Activated T-helper 17 cell treated with anti-CD3 and anti-CD28 coated beads, Interleukin-2, amount 50 U/mL, for 72 hours (primary cell): Measurements from ENCODE around the gene MGAT5. TPM values are rescaled to one million over a fixed set of nuclear protein-coding genes. Genes with fewer than 3 reads are reported as not detected.
A peak's percentile ranks its signal among the peaks of the same experiment; 100 is the strongest.

Experiments
- ATAC-seq: fragments of 150-1000 bp; cut with Tn5 transposase; replicated peaks from 2 replicates; pipeline ENCODE4 v1.10.0; 2021; ENCODE audit warnings: mild to moderate bottlenecking, moderate library complexity
- H3K27ac Mint-ChIP-seq: one replicate; pipeline ENCODE4 v1.8.0; 2022; ENCODE audit warnings: mixed read lengths
- H3K27me3 Mint-ChIP-seq: one replicate; pipeline ENCODE4 v1.8.0; 2022; ENCODE audit warnings: mixed read lengths
- H3K36me3 Mint-ChIP-seq: one replicate; pipeline ENCODE4 v1.8.0; 2022; ENCODE audit warnings: low read depth, mild to moderate bottlenecking, mixed read lengths
- H3K4me1 Mint-ChIP-seq: one replicate; pipeline ENCODE4 v1.8.0; 2022; ENCODE audit warnings: mixed read lengths
- H3K4me3 Mint-ChIP-seq: one replicate; pipeline ENCODE4 v1.8.0; 2022; ENCODE audit warnings: mild to moderate bottlenecking, mixed read lengths
- H3K9me3 Mint-ChIP-seq: one replicate; pipeline ENCODE4 v1.8.0; 2022; ENCODE audit warnings: mixed read lengths
- total RNA-seq, 2 donors: library from RNA; stranded (reverse); gene quantifications; one replicate each; pipeline ENCODE4 v1.2.3, GENCODE V29; 2022

MGAT5 gene
- total RNA-seq, 2 donors from 2014 or later: 53.0 to 53.1 TPM

DNA sequence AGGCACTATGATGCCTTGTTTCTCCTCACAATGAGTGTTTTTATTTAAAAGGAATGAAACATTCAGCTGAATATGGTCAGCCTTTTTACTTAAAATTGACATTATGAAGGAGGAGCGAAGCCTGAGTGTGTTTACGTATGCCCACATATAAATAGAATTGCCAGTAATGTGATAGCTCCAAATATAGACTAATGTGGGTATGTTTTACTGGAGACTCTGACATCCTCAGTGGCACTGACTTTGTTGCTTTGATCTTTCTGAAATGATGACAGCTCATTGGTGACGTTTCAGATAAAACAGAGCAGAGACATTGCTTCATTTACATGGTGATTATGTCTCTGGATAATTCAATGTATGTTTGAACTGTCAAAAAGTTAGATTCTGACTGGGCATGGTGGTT lies 167.0 kb downstream of the MGAT5 start:
- ATAC-seq: no peak
- no peak overlapping the region for H3K27ac Mint-ChIP-seq
- H3K9me3 Mint-ChIP-seq: no peaks in the 10 kb centered on the region
- H3K36me3 Mint-ChIP-seq: peaks cover 85% of the 10 kb centered on the region
- H3K4me3 Mint-ChIP-seq: no peak overlapping the region
- H3K27me3 Mint-ChIP-seq: no peaks in the 10 kb centered on the region
- peaks cover 15% of the 10 kb centered on the region for H3K4me1 Mint-ChIP-seq

DNA sequence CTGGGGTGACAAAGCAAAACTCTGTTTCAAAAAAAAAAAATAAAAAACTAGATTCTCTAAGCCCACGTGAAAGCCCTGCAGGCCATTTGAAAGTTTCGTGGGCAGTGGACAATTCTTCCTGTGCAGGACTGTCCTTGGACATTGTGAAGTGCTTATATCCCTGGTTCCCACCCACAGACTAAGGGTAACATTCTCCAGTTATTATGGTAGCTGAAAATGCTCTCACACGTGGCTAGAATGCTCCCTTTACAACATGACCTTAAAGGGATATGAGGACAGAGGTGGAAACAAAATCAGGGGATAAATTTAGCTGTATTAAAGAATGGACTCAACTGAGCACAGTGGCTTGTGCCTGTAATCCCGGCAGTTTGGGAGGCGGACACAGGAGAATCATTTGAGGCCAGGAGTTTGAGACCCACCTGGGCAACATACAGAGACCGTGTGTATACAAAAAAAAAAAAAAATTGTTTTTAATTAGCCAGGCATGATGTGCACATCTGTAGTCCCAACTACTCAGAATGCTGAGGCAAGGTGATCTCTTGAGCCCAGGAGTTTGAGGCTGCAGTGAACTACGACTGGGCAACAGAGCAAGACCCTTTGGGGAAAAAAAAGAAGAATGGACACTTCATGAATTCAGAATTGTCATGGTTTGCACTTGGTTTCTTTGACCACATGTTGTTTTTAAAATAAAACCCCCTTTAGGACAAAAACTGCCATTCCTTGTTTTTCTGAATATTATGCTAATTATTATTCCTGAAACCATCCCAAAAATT lies 167.9 kb downstream of the MGAT5 start:
- no peaks in the 10 kb centered on the region for H3K9me3 Mint-ChIP-seq
- peaks cover 19% of the 10 kb centered on the region for H3K4me1 Mint-ChIP-seq
- H3K36me3 Mint-ChIP-seq: peaks cover 87% of the 10 kb centered on the region

DNA sequence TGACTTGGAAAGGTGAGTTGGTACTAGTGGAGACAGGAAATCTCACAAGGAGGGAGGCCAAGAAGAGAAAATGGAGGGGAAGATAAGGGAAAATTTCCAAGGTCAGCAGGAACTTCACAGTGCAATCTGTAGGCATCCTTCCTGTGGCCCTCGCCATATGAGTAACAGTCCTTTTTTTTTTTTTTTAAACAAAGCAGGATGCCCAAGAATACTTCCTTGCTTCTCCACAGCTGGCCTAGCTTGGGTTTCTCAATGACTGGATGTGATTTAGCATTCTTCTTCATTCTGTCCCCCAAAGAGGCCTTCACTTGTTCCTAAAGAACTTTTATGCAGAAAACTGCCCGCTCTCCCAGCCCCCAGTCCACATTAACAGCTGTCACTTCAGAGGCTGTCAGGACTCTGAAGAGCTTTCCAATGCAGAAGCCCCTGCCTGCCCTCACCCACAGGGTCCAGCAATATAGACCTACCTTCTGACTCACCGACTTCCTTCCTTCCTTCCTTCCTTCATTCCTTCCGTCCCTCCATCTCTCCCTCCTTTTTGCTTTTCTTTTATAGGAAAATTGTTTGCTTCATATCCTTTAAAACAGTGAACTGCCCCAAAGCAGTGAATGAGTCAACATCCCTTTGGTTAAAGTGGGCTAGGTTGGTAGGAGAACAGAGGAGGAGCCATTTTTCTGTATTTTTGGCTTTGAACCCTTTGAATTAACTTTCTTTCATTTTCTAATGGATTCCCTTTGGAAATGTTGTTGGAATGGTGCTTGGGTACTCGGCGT lies 172.0 kb downstream of the MGAT5 start:
- no peaks in the 10 kb centered on the region for H3K27me3 Mint-ChIP-seq

More for the DNA sequence above, 167.9 kb downstream of the MGAT5 start:
- ATAC-seq: no peak
- no peak overlapping the region for H3K4me3 Mint-ChIP-seq
- H3K27me3 Mint-ChIP-seq: no peaks in the 10 kb centered on the region
- no peak overlapping the region for H3K27ac Mint-ChIP-seq

DNA sequence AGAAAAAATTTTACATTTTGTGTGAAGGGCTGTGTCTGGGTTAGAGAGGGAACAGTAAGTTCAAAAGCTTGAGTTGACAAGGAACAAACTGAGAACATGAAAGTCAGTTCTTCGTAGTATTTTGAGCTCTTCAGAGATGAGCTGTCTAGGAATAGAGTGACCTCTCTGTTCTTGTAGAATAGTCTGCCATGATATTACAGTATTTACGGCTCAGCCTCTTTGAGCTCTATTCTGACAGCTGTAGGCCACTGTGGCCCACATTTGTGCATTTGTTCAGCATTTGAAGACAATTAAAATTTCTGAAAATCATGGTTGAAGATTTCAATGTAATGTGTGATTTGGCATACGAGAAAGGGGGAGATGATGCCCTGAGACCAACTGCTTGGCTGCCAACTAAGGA lies 172.8 kb downstream of the MGAT5 start:
- peaks cover 97% of the 10 kb centered on the region for H3K36me3 Mint-ChIP-seq
- ATAC-seq: peak; percentile 32

More for the DNA sequence above, 172.0 kb downstream of the MGAT5 start:
- H3K4me3 Mint-ChIP-seq: no peak overlapping the region
- H3K9me3 Mint-ChIP-seq: no peaks in the 10 kb centered on the region
- H3K36me3 Mint-ChIP-seq: peaks cover 92% of the 10 kb centered on the region
- H3K4me1 Mint-ChIP-seq: peaks cover 19% of the 10 kb centered on the region
- peak overlapping the region; percentile 85 for H3K27ac Mint-ChIP-seq
- ATAC-seq: peak; percentile 68

DNA sequence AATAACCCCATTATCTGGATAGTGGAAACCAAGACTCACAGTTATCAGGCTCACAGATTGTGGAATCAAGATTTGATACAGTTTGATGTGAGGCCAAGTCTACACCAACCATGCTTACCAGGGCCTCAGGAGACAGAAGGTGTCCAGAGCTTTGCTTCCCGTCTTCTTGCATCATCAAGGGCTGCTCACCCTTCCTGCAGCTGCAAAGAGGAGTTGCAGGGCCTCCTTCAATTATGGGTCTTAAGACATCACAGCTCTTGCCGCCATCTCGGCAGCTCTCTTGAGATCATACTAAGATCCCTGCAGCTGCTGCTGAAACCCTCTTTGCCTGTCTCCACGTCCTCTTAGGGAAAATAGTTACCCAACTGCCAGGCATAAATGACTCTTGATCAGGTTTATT lies 176.0 kb downstream of the MGAT5 start:
- peaks cover 97% of the 10 kb centered on the region for H3K36me3 Mint-ChIP-seq
- no peaks in the 10 kb centered on the region for H3K27me3 Mint-ChIP-seq
- H3K27ac Mint-ChIP-seq: no peak overlapping the region
- H3K4me1 Mint-ChIP-seq: peaks cover 20% of the 10 kb centered on the region
- no peak for ATAC-seq
- no peaks in the 10 kb centered on the region for H3K9me3 Mint-ChIP-seq
- H3K4me3 Mint-ChIP-seq: no peak overlapping the region

More for the DNA sequence above, 172.8 kb downstream of the MGAT5 start:
- Mint-ChIP-seq H3K4me3 (no peak overlapping the region), H3K27ac (peak overlapping the region; percentile 85), H3K4me1 (peaks cover 19% of the 10 kb centered on the region), H3K9me3 (no peaks in the 10 kb centered on the region), H3K27me3 (no peaks in the 10 kb centered on the region)

DNA sequence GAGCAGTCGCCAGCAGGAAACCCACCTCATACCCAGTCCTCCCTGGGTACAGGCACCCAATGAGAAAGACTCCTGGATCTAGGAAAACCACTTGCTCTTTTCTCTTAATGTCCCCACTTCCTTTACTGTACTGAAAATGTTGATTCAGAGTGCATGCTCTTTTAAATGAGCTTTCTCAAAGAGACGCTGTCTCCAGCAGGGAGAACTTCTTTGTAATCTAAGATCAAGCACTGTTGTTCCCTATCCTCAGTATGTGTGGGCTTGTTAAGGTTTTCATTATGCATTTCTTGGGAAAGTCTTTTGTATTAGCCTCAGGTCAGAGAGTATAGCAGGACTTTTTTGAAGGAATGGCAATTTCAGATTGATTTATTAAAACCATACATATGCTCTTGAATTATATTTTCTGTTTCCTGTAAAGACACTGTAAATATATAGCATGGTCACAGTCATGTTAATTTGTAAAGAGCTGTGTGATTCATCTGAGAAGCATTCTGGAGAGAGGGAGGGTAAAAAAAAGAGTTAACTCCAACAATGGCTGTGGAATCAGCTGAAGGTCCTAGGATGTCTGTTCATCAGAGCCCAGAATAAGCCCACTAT lies 178.1 kb downstream of the MGAT5 start:
- Mint-ChIP-seq H3K4me3 (no peak overlapping the region), H3K27ac (peak overlapping the region; percentile 75), H3K27me3 (no peaks in the 10 kb centered on the region), H3K36me3 (peaks cover 96% of the 10 kb centered on the region), H3K9me3 (no peaks in the 10 kb centered on the region), H3K4me1 (peaks cover 9% of the 10 kb centered on the region)
- ATAC-seq: no peak

DNA sequence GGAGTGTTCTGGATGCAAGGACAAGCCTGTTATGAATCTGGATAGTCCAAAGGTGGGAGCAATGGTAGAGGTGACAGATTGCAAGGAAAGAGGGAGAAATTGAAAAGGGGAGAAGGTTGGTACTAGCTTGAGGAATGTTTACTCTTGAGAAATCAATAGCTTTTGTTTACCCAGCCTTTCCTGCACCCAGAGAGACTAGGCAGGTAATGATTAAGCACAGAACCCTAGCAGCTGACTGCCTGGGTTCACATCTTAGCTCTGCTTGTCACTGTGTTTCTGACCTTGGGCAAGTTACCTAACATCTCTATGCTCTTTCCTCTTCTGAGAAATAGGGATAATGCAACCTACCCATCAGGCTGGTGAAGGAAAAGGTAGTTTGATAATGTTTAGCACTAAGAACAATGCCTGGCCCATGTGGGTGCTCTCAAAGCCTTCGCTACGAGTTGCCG lies 178.6 kb downstream of the MGAT5 start:
- Mint-ChIP-seq H3K27ac (peak overlapping the region; percentile 75), H3K9me3 (no peaks in the 10 kb centered on the region), H3K27me3 (no peaks in the 10 kb centered on the region), H3K36me3 (peaks cover 96% of the 10 kb centered on the region), H3K4me3 (no peak overlapping the region), H3K4me1 (peaks cover 9% of the 10 kb centered on the region)
- no peak for ATAC-seq

DNA sequence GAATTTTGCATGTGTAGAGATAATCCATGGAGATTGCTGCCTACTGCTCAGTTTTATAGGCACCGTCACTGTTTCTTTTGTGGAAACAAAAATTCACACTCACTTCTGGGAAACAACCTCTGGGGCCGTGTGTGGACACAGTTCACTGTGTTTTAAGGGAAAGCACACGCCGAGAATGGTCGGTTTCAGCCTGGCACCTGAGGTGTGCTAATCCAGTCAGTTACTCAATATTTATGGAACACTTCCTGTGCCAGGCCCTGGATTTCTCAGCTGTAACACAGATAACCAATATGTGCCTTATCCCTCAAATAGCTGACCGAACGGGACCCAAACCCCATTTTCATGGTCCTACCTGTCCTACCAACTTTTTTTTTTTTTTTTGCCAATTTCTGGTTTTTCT lies 179.6 kb downstream of the MGAT5 start:
- Mint-ChIP-seq H3K36me3 (peaks cover 92% of the 10 kb centered on the region), H3K27me3 (no peaks in the 10 kb centered on the region), H3K27ac (peak overlapping the region; percentile 45), H3K9me3 (no peaks in the 10 kb centered on the region), H3K4me3 (no peak overlapping the region), H3K4me1 (peaks cover 9% of the 10 kb centered on the region)
- ATAC-seq: no peak

DNA sequence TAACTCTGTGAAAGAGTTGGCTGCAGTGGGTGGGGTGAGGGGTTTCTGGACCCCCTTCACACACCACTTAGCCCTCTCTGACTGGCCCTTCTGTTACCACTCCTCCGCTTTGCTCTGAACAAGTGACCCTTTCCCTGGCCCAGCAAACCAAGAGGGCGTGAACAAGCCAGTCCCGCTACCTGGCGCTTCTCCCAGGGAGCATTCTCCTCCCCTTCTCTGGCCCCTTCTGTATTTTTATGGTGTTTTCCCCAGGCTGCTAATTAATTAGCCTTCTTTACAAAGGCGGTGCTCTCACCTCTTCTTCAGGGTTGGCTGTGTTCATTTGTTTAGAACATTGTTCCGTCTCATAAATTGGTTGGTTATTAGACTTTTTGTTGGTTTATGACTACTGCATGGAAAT lies 180.1 kb downstream of the MGAT5 start:
- no peaks in the 10 kb centered on the region for H3K9me3 Mint-ChIP-seq
- H3K27me3 Mint-ChIP-seq: no peaks in the 10 kb centered on the region
- no peak for ATAC-seq
- H3K36me3 Mint-ChIP-seq: peaks cover 92% of the 10 kb centered on the region
- H3K4me1 Mint-ChIP-seq: peaks cover 9% of the 10 kb centered on the region
- H3K4me3 Mint-ChIP-seq: no peak overlapping the region
- peak overlapping the region; percentile 45 for H3K27ac Mint-ChIP-seq

DNA sequence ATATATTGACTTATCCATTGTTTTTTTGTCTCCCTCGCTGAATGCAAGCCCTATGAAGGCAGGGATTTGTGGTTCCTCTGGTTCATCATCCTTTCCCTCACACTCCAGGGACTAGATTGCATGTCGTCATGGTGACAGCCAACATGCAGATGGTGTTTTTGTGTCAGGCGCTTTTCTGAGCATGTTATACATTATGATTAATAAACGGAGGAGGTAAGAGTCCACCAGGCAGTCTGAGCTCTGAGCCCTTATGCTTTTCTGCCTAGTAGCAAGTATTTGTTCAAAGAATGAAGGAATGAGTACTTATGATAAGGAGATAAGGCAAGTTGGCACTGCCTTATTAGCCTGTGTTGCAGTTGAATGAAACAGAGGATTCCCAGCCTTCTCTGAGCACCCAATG lies 181.6 kb downstream of the MGAT5 start:
- Mint-ChIP-seq H3K27me3 (no peaks in the 10 kb centered on the region), H3K9me3 (no peaks in the 10 kb centered on the region)
- ATAC-seq: no peak

DNA sequence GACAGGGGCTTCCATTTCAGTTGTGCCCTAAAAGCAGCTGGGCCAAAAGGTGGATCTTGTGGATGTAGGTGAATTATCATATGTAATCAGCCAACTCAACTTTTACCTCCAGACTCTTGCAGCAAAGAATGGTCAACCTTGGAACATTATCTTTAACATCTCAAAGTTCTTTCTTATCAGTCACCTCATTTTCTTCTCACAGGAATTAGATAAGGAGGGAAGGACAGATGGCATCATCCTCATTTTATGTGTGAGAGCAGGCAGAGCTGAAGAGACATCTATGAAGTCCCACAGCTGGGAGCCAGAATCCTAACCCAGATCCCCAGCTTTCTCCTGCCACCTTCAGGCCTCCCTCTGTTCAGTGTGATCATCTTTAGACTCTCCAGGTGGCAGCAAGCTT lies 182.1 kb downstream of the MGAT5 start:
- H3K36me3 Mint-ChIP-seq: peaks cover 90% of the 10 kb centered on the region
- ATAC-seq: no peak
- peaks cover 9% of the 10 kb centered on the region for H3K4me1 Mint-ChIP-seq
- H3K4me3 Mint-ChIP-seq: no peak overlapping the region
- peak overlapping the region; percentile 40 for H3K27ac Mint-ChIP-seq
- no peaks in the 10 kb centered on the region for H3K9me3 Mint-ChIP-seq
- no peaks in the 10 kb centered on the region for H3K27me3 Mint-ChIP-seq

More for the DNA sequence above, 181.6 kb downstream of the MGAT5 start:
- Mint-ChIP-seq H3K36me3 (peaks cover 93% of the 10 kb centered on the region), H3K4me3 (no peak overlapping the region), H3K4me1 (peaks cover 9% of the 10 kb centered on the region), H3K27ac (peak overlapping the region; percentile 40)

DNA sequence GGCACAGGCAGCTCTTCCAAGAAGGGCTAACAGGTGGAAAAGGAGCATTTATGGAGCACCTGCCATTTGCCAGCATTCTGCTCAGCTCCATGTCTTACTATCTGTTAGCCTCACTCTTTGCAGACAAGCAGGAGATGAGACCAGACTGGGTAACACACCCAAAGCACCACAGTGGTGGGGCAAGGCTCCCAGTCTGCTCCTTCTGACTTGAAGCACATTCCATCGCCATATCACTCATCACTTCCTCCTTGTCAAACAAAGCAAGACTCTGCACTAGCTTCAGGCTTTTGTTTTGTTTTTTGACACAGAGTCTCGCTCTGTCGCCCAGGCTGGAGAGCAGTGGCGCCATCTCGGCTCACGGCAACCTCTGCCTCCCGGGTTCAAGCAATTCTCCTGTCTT lies 182.8 kb downstream of the MGAT5 start:
- Mint-ChIP-seq H3K4me1 (peaks cover 9% of the 10 kb centered on the region), H3K36me3 (peaks cover 85% of the 10 kb centered on the region), H3K9me3 (no peaks in the 10 kb centered on the region), H3K27ac (peak overlapping the region; percentile 11), H3K4me3 (no peak overlapping the region), H3K27me3 (no peaks in the 10 kb centered on the region)
- no peak for ATAC-seq

DNA sequence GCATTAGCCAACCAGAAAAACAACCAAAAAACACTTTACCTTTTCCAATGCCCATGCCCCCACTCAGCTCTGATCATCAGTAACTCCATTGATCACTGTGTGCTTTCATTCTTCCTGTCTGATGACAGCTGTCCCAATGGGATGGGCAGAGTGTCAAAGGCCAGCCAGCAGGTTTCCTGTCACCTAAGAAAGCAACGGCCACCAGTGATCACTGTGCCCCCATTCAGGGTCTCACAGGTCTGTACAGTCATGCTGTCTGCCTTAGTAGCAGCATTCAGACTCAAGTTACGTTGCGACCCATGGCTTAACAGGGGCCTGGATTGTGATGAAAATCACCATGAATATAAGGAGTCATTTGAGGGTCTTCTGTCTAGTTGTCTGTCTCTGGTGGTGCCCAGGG lies 184.5 kb downstream of the MGAT5 start:
- Mint-ChIP-seq H3K27ac (peak overlapping the region; percentile 66), H3K9me3 (no peaks in the 10 kb centered on the region), H3K4me1 (peaks cover 4% of the 10 kb centered on the region), H3K27me3 (no peaks in the 10 kb centered on the region), H3K4me3 (no peak overlapping the region), H3K36me3 (peaks cover 85% of the 10 kb centered on the region)
- no peak for ATAC-seq

DNA sequence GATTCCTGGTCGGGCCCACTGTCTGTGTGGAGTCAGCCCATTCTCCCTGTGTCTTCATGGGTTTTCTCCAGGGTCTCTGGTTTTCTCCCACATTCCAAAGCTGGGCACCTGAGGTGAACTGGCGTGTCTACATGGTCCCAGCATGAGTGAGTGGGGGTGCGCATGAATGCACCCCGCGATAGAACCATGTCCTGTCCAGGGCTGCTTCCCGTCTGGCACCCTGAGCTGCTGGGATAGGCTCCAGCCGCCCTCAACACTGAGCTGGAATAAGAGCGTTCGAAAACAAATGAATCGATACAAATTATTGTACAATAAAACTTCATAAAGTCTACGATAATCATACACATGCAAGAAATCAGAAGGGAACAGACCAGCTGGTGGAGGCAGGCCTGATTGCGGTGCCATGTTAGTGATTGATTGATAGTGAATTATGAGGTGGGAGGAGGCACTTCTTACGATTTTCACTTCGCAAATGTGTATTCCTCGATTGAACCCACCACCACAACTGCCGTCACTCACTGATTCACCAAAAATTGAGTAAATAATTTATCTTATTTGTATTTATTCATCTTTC lies 186.6 kb downstream of the MGAT5 start:
- ATAC-seq: no peak
- H3K4me1 Mint-ChIP-seq: no peaks in the 10 kb centered on the region
- peaks cover 78% of the 10 kb centered on the region for H3K36me3 Mint-ChIP-seq
- no peaks in the 10 kb centered on the region for H3K9me3 Mint-ChIP-seq
- peak overlapping the region; percentile 70 for H3K27ac Mint-ChIP-seq
- no peaks in the 10 kb centered on the region for H3K27me3 Mint-ChIP-seq
- no peak overlapping the region for H3K4me3 Mint-ChIP-seq
